Germinal center (tissue), 1 donor: ENCODE data around the gene ZNF414.
"Not testable (repeated sequence)": the region's sequence is repeated elsewhere in the genome, so short reads cannot be mapped to it uniquely, and the experiment has no call there.

Experiments
- DNase-seq: peaks from one replicate; pipeline ENCODE4 v3.0.0; 2012; ENCODE audit warnings: mixed read lengths, low spot score

ZNF414 gene

DNA sequence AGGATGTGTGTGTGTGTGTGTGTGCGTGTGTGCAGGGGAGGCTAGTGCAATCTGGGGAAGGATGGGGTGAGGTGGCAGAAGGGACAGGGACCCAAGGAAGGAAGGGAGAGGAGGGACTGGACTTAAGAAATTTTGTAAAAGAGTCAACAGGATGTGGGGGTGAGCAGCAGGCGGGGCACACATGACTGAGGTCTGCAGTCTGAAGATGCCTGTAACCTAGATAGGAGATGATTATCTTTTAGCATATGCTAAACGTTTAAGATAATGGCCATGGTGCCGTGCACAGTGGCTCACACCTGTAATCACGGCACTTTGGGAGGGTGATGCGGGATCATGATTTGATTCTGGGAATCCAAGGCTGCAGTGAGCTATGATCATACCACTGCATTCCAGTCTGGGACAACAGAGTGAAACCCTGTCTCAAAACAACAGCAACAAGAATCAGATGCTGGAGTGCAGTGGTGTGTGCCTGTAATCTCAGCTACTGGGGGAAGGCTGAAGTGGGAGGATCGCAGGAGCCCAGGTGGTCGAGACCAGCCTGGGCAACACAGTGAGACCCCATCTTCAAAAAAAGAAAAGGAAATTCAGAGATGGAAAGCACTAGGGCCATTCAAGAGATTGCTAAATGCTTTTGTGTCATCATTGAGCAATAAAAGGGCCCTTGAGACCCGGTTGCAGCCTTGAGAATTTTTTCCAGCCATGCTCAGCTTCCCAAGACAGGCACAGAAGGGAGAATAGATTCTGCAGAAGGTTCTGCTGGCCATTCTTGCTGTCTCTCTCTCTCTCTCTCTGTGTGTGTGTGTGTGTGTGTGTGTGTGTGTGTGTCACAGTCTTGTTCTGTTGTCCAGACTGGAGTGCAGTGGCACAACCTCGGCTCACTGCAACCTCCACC is 3.8 kb upstream of the ZNF414 start:
- DNase-seq = no peak

DNA sequence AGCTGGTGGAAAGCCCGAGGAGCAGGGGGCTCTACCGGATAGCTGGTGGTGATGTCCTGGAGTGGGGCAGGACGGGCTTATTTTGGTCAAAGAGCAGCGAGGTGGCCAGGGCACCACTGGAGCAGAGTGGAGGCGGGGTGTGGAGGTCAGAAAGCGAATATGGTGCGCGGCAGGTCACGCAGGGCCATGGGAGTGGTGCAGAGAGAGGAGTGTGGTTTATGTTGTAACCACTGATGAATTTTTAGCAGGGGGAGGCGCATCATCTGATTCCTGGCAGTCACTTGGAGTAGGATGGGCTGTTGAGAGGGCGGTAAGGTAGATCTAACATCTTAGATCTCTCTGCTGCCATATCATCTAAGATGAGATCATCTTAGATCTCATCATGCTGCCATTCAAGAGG is 1.4 kb upstream of the ZNF414 start:
- no peak for DNase-seq

DNA sequence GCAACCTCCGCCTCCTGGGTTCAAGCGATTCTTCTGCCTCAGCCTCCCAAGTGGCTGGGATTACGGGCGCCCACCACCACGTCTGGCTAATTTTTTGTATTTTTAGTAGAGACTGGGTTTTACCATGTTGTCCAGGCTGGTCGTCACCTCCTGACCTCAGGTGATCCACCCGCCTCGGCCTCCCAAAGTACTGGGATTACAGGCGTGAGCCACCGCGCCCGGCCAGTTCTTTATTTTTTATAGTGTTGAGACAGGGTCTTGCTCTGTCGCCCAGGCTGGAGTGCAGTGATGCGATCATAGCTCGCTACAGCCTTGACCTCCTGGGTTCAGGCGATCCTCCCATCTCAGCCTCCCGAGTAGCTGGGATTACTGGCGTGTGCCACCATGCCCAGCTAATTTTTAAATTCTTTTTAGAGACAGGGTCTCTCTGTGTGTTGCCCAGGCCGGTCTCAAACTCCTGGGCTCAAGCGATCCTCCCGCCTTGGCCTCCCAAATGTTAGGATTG is 590 bp upstream of the ZNF414 start:
- not testable (repeated sequence) for DNase-seq

DNA sequence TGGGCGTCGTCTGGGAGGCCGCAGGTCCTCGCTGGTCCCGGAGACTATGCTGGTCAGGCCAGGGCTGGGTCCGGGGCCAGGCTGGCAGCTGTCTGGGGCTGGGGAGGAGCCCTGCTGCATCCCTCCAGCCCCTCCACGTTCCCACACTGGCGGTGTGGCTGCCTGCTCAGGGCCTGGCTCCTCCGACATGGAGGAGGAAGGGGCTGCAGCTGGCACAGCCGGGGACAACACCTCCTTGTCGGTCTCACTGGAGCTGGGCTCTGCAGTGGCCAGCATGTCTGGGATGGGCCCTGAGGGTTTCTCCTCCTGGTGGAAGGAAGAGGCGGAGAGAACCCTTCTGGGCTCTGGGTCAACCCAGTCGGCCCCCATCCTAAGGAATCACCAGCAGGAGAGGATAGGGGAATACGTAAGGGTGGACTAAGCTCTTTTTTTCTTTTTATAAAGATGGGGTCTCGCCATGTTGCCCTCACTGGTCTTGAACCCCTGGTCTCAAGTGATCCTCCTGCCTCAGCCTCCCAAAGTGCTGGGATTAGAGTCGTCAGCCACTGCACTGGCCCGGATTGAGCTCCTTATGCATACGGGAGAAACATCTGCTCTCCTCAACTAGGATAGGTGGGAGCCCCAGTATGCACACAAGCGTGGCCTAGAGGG is 806 bp downstream of the ZNF414 start:
- no peak for DNase-seq

DNA sequence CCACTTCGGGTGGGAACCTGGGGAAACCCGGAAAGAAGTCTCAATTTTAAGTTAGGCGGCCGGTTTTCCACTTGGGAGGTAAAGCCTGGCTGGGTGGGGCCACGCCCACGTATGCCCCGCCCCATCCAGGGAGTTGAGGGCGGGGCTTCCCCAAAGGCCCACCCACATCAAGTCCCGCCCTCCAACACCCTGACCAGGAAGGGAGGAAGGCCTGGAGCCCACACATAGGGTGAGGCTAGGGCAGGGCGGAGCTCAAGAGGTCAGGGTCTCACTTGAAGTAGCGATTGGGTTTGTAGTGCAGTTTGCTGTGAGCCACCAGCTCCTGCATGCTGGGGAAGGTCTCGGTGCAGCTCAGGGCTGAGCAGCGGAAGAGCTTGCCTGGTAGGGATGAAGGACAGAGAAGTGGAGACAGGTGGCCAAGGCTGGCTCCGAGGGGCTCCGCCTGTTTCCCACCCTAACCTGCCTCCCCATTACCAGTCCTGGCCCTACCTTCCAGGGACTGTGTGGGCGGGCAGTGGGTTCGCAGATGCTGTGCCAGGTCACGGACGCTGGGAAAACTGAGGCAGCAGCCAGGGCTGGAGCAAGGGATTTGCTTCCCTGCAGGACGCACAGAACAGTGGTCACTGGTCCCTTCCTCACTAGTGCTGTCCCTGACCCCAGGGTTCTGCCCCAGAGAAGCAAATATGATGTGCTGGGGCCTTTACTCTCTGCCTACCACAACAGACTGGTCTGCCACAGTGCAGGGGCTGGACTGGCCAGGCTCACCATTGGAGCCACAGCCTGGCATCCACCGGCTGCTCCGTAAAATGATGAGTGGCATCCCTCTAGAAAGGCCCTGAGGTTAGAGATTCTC is 1.6 kb downstream of the ZNF414 start:
- peak; percentile 30 for DNase-seq

GRCh38 chr19:8511573-8512101 is 2.3 kb downstream of the ZNF414 start:
- no peak for DNase-seq

- DNase-seq = no peak
These were observed 3.3 kb downstream of the ZNF414 start for GRCh38 chr19:8510589-8511115.

DNA sequence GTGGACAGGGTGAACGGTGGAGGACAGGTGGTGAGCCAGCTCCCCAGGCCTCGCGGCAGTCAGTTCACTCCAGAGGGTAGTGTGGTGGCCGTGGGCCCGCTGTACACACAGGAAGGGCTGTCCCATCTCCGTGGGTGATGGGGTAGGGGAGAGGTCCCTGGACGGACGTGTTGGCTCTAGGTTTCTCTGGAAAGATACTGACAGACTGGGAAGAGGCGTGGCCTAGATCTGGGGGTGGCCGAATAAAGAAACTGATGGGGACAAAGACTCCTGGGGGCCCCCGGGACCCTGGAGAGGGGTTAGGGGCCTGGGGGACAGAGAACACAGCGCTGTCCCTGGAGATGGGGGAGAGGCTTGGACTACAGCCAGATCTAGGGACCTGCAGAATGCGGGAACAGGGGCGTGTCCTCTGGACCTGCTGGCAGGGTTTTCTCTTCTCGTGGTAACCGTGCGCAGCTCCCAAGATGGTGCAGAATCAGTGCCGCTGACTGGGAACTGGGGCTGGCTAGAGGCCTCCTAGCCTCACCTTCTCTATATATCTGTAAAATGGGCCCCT is 7.5 kb downstream of the ZNF414 start:
- no peak for DNase-seq

GRCh38 chr19:8505680-8506401 is 8.1 kb downstream of the ZNF414 start:
- peak; percentile 82 for DNase-seq

DNA sequence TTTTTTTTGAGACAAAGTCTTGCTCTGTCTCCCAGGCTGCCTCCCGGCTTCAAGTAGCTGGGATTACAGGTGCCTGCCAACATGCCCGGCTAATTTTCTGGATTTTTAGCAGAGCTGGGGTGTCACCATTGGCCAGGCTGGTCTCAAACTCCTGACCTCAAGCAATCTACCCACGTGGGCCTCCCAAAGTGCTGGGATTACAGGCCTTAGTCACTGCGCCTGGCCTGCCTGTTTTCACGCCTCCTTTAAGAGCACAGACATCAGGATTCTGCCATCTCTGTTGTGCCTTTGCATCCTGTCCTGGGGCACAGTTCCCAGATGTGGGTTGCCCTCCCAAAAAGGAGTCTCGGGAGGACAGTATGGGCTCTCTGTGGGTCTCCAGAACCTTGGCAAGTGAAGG is 9.0 kb downstream of the ZNF414 start:
- DNase-seq = no peak

GRCh38 chr19:8504171-8504570 is 9.8 kb downstream of the ZNF414 start:
- DNase-seq = no peak

- no peak for DNase-seq
These were observed 10.5 kb downstream of the ZNF414 start for GRCh38 chr19:8503510-8503909.

- DNase-seq = no peak
These were observed 12.0 kb downstream of the ZNF414 start for GRCh38 chr19:8501981-8502380.

- no peak for DNase-seq
These were observed 12.5 kb downstream of the ZNF414 start for GRCh38 chr19:8501516-8501915.

DNA sequence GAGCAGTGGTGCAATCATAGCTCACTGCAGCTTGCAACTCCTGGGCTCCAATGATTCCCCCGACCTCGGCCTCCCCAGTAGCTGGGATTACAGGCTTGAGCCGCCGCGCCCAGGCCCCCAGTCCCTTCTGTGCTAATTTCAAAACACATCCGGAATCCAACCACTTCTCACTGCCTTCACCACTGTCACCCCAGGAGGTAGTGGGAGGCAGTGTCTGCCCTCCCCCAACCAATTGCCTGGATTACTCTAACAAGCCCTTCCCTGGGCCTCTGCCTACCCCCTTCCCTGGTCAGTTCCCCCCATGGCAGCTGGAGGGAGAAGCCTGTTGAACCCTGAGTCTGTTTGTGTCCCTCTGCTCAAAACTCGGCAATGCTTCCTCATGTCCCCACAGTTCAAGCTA is 13.8 kb downstream of the ZNF414 start:
- no peak for DNase-seq

DNA sequence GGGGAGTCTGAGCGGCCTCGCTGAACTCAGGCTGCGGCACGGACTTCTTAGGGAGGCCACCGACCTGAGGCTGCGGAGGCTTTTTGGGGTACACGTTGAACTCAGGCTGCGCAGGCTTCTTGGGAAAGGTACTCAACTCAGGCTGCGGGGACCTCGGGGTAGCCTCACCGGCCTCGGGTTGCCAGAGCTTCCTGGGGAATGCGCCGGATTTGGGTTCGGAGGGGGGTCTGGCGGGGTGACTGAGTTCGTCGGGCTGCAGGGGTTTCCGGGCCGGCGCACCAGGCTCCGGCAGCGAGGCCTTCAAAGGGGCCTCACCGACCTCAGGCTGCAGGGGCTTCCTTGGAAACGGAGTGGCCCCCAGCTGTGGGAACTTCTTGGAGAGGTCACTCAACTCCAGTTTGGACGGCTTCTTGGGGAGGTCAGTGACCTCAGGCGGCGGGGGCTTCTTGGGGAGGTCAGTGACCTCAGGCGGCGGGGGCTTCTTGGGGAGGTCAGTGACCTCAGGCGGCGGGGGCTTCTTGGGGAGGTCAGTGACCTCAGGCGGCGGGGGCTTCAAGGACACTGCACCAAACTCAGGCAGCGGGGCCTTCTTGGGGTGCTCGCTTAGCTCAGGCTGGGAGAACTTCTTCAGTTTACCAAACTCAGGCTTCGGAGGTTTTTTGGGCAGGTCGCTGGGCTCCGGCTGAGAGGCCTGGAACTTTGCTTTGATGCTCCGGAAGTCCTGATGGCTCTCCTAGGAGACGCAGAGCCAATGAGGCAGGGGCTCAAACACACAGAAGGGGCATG is 14.7 kb downstream of the ZNF414 start:
- no peak for DNase-seq

- DNase-seq = no peak
These were observed 15.7 kb downstream of the ZNF414 start for GRCh38 chr19:8498295-8498694.

DNA sequence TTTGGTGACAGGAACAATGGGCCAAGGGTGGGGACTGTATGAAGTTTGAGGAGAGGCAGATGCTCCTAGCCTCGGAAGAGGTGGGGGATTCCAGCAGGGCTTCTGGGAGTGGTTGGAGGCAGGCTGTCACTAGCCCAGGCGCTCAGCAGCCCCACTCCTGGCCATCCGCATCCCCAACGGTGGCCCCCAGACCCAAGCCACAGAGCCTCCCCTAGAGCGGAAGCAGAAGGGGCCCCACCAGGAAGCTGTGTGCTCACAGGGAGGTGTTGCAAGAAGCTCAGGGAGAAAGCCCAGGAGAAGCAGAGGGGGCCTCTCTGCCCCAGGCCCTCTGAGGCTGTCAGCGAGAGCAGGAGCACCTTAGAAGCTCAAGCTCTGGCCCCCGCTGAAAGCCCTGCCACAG is 19.8 kb downstream of the ZNF414 start:
- DNase-seq = no peak

DNA sequence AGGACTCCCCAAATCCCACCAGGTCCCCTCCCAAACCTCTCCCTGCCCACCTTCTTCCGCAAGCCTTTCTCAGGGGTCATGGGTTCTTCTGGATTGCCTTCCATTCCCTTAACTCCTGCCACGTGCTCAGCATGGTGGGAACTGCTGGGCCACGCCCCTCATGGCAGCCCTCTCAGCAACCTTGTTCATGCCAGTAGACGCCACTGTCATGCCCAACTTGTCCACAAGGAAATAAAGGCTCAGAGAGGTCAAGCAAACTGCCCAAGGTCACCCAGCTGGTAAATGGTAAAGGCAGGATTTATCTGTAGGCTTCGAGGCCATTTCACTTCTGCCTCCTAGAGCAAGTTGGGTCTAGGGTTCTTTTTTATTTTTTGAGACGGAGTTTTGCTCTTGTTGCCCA is 22.4 kb downstream of the ZNF414 start:
- DNase-seq = no peak

GRCh38 chr19:8490873-8491272 is 23.1 kb downstream of the ZNF414 start:
- no peak for DNase-seq
